GOT3 (cell line): ENCODE results near the gene CEP162.
A peak's percentile ranks its signal among the peaks of the same experiment; 100 is the strongest.
"Not testable (repeated sequence)": the region's sequence is repeated elsewhere in the genome, so short reads cannot be mapped to it uniquely, and the experiment has no call there.

Experiments used
- DNase-seq: peaks from one replicate; lab custom pipeline; 2025; ENCODE audit warnings: mixed read lengths; lab: John Stamatoyannopoulos, UW

The CEP162 gene

GRCh38 chr6:84227434-84228197, at the start of gene CEP162:
Gene CEP162, minus strand, starts transcription at chr6:84227643. Its CDS starts 1,250 bp downstream, at chr6:84226393.
- DNase-seq, result peak; percentile 76

- DNase-seq, result no peak
These were observed 47.4 kb upstream of the CEP162 start for GRCh38 chr6:84274856-84275255.

GRCh38 chr6:84273048-84273809, 45.8 kb upstream of the CEP162 start:
- no peak for DNase-seq

- DNase-seq, result no peak
These were observed 44.9 kb upstream of the CEP162 start for GRCh38 chr6:84272298-84272697.

GRCh38 chr6:84271061-84271716, 43.7 kb upstream of the CEP162 start:
- DNase-seq, result no peak

- DNase-seq, result no peak
These were observed 42.7 kb upstream of the CEP162 start for GRCh38 chr6:84269947-84270733.

- no peak for DNase-seq
These were observed 41.3 kb upstream of the CEP162 start for GRCh38 chr6:84268781-84269180.

GRCh38 chr6:84263557-84263956, 36.1 kb upstream of the CEP162 start:
- DNase-seq, result no peak

- no peak for DNase-seq
These were observed 33.5 kb upstream of the CEP162 start for GRCh38 chr6:84260926-84261325.

- no peak for DNase-seq
These were observed 32.8 kb upstream of the CEP162 start for GRCh38 chr6:84260196-84260595.

GRCh38 chr6:84258866-84259265, 31.4 kb upstream of the CEP162 start:
- DNase-seq, result no peak

- no peak for DNase-seq
These were observed 30.8 kb upstream of the CEP162 start for GRCh38 chr6:84258268-84258667.

- DNase-seq, result no peak
These were observed 28.2 kb upstream of the CEP162 start for GRCh38 chr6:84255641-84256040.

- no peak for DNase-seq
These were observed 25.9 kb upstream of the CEP162 start for GRCh38 chr6:84253380-84253779.

GRCh38 chr6:84251891-84252539, 24.6 kb upstream of the CEP162 start:
- DNase-seq, result no peak

GRCh38 chr6:84249724-84250123, 22.3 kb upstream of the CEP162 start:
- no peak for DNase-seq

GRCh38 chr6:84244416-84245081, 17.1 kb upstream of the CEP162 start:
- not testable (repeated sequence) for DNase-seq

GRCh38 chr6:84243240-84243639, 15.8 kb upstream of the CEP162 start:
- no peak for DNase-seq

- no peak for DNase-seq
These were observed 14.8 kb upstream of the CEP162 start for GRCh38 chr6:84242265-84242664.

- DNase-seq, result no peak
These were observed 728 bp upstream of the CEP162 start for GRCh38 chr6:84228198-84228543.

GRCh38 chr6:84227044-84227433, 404 bp downstream of the CEP162 start:
- DNase-seq, result no peak
